HEK293T (cell line): ENCODE measurements around the gene RC3H1.

Experiments used
- BHLHE40 ChIP-seq: fragments of 450-650 bp; IDR thresholded peaks from 2 replicates; pipeline ENCODE4 v1.6.1; 2016; ENCODE audit warnings: mild to moderate bottlenecking, moderate library complexity, borderline replicate concordance
- CTBP1 ChIP-seq: fragments of 450-650 bp; IDR thresholded peaks from 2 replicates; pipeline ENCODE4 v1.6.1; 2016; ENCODE audit warnings: borderline replicate concordance
- ELF4 ChIP-seq: fragments of 450-650 bp; IDR thresholded peaks from 2 replicates; pipeline ENCODE4 v1.6.1; 2017; ENCODE audit warnings: antibody characterized with exemption
- FOXA1 ChIP-seq: fragments of 450-650 bp; IDR thresholded peaks from 2 replicates; pipeline ENCODE4 v1.6.1; 2016; ENCODE audit warnings: mild to moderate bottlenecking
- FOXK2 ChIP-seq: fragments of 450-650 bp; IDR thresholded peaks from 2 replicates; pipeline ENCODE4 v1.6.1; 2016; ENCODE audit warnings: mild to moderate bottlenecking
- FOXM1 ChIP-seq: fragments of 450-650 bp; IDR thresholded peaks from 2 replicates; pipeline ENCODE4 v1.6.1; 2017; ENCODE audit warnings: mild to moderate bottlenecking, borderline replicate concordance
- LEF1 ChIP-seq: fragments of 450-650 bp; IDR thresholded peaks from 2 replicates; pipeline ENCODE4 v1.6.1; 2017; ENCODE audit warnings: mild to moderate bottlenecking, borderline replicate concordance
- SP1 ChIP-seq: fragments of 450-650 bp; IDR thresholded peaks from 2 replicates; pipeline ENCODE4 v1.6.1; 2017
- SUZ12 ChIP-seq: fragments of 450-650 bp; IDR thresholded peaks from 2 replicates; pipeline ENCODE4 v1.6.1; 2016; ENCODE audit warnings: mild to moderate bottlenecking

DNA sequence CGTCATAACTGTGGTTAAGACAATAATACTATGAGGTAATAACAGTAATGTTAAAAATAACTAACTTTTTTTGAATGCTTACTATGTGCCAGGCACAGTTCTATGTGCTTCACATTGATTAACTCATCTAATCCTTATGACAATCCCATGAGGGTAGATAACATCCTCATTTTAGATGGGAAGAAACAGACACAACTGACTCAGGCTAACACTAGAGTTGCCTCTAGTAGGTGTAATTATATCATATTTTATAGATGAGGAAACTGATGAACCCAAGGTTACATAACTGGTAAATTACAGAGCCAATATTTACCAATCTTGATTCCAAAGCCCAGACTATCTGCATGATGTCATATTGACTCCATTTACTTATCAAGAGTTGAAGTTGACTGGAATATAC is 128.5 kb downstream of the RC3H1 start:
- TF ChIP-seq FOXM1 (no peak), SP1 (no peak), CTBP1 (no peak), FOXA1 (no peak), BHLHE40 (no peak), SUZ12 (no peak), FOXK2 (no peak), LEF1 (no peak), ELF4 (no peak)
